ENCODE measurements around the gene PIGU. TPM values are rescaled to one million over a fixed set of nuclear protein-coding genes. Genes with fewer than 3 reads are reported as not detected.

The PIGU gene
- total RNA-seq, 1 donor from 2014 or later, result 40.1 TPM

DNA sequence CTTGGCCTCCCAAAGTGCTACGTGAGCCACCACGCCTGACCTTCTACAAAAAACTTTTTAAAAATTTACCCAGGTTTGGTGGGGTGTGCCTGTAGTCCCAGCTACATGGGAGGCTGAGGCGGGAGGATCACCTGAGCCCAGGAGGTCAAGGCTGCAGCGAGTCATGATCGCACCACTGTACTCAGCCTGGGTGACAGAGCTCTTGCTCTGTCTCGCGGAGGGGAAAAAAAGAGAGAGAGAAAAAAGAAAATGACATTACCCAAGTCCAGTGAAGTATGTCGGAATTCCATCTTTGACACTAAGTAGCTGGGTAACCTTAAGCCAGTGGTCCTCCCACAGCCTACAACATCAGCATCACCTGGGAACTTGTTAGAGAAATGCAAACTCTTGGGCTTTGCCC is 137.1 kb downstream of the PIGU start:
- Histone ChIP-seq H3K79me2 (ENCODE audit: low read depth) (no peaks in the 10 kb centered on the region), H2AFZ (replicated peaks) (no peak overlapping the region), H3K27me3 (peaks cover 5% of the 10 kb centered on the region), H3K4me3 (no peak overlapping the region), H3K9me3 (ENCODE audit: low read depth) (no peaks in the 10 kb centered on the region), H3F3A (ENCODE audit: low read depth) (peaks cover 13% of the 10 kb centered on the region), H3K4me1 (peaks cover 4% of the 10 kb centered on the region), H3K9ac (no peak overlapping the region), H4K20me1 (ENCODE audit: low read depth) (peaks cover 27% of the 10 kb centered on the region), H3K27ac (no peak overlapping the region), H3K4me2 (no peak overlapping the region), H3K36me3 (no peaks in the 10 kb centered on the region)
- no peak overlapping the region for H3K27ac Mint-ChIP-seq
- peaks cover 32% of the 10 kb centered on the region for H3K36me3 Mint-ChIP-seq
- H3K9me3 Mint-ChIP-seq, result no peaks in the 10 kb centered on the region
- peaks cover 6% of the 10 kb centered on the region for H3K27me3 Mint-ChIP-seq (ENCODE audit: insufficient read depth, low read depth)
- no peak overlapping the region for H3K4me3 Mint-ChIP-seq
- no peak for DNase-seq (ENCODE audit: low spot score)
- peaks cover 16% of the 10 kb centered on the region for H3K4me1 Mint-ChIP-seq
- TF ChIP-seq, protein P1, sequence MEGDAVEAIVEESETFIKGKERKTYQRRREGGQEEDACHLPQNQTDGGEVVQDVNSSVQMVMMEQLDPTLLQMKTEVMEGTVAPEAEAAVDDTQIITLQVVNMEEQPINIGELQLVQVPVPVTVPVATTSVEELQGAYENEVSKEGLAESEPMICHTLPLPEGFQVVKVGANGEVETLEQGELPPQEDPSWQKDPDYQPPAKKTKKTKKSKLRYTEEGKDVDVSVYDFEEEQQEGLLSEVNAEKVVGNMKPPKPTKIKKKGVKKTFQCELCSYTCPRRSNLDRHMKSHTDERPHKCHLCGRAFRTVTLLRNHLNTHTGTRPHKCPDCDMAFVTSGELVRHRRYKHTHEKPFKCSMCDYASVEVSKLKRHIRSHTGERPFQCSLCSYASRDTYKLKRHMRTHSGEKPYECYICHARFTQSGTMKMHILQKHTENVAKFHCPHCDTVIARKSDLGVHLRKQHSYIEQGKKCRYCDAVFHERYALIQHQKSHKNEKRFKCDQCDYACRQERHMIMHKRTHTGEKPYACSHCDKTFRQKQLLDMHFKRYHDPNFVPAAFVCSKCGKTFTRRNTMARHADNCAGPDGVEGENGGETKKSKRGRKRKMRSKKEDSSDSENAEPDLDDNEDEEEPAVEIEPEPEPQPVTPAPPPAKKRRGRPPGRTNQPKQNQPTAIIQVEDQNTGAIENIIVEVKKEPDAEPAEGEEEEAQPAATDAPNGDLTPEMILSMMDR (IDR thresholded peaks at IDR 0.05), result no peak
- no peak for TF ChIP-seq EZH2phosphoT487 (IDR thresholded peaks at IDR 0.05)
- no peak for TF ChIP-seq EZH2 (IDR thresholded peaks at IDR 0.05)

DNA sequence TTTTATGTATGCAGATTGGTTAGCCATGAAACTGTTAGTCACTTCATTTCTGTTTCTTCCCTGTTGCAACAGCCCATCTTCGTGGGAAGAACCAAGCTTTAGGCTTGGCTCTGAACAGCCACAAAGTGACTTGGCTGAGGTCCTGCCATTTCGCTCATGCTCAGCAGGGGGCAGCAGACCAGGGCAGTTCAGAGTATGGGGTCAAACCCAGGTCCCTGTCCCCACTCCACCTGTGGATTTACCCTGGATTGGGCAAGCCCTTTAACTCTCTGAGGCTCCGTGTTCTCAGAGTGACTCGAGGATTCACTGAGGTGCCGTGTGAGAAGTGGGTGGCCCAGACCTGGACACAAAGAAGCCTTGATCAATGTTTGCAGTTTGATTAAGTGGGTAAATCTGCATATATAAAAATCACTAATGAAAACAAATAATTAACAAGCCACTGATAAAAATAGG is 138.2 kb downstream of the PIGU start:
- no peaks in the 10 kb centered on the region for H3K9me3 Mint-ChIP-seq
- no peak overlapping the region for H3K4me3 Mint-ChIP-seq
- H3K4me2 ChIP-seq, result no peak overlapping the region
- no peaks in the 10 kb centered on the region for H3K4me1 ChIP-seq
- H3K4me3 ChIP-seq, result no peak overlapping the region
- TF ChIP-seq, protein P1 (IDR thresholded peaks at IDR 0.05), result peak; percentile 79
- TF ChIP-seq EZH2phosphoT487 (IDR thresholded peaks at IDR 0.05), result no peak
- H3F3A ChIP-seq (ENCODE audit: low read depth), result peaks cover 6% of the 10 kb centered on the region
- peaks cover 7% of the 10 kb centered on the region for H3K4me1 Mint-ChIP-seq
- no peak overlapping the region for H2AFZ ChIP-seq (replicated peaks)
- no peaks in the 10 kb centered on the region for H3K79me2 ChIP-seq (ENCODE audit: low read depth)
- no peak overlapping the region for H3K9ac ChIP-seq
- no peaks in the 10 kb centered on the region for H3K36me3 ChIP-seq
- peak; percentile 62 for DNase-seq (ENCODE audit: low spot score)
- H3K36me3 Mint-ChIP-seq, result peaks cover 38% of the 10 kb centered on the region
- H4K20me1 ChIP-seq (ENCODE audit: low read depth), result peaks cover 27% of the 10 kb centered on the region
- no peaks in the 10 kb centered on the region for H3K9me3 ChIP-seq (ENCODE audit: low read depth)
- H3K27me3 ChIP-seq, result no peaks in the 10 kb centered on the region
- no peak overlapping the region for H3K27ac Mint-ChIP-seq
- H3K27me3 Mint-ChIP-seq (ENCODE audit: insufficient read depth, low read depth), result peaks cover 4% of the 10 kb centered on the region
- no peak overlapping the region for H3K27ac ChIP-seq

DNA sequence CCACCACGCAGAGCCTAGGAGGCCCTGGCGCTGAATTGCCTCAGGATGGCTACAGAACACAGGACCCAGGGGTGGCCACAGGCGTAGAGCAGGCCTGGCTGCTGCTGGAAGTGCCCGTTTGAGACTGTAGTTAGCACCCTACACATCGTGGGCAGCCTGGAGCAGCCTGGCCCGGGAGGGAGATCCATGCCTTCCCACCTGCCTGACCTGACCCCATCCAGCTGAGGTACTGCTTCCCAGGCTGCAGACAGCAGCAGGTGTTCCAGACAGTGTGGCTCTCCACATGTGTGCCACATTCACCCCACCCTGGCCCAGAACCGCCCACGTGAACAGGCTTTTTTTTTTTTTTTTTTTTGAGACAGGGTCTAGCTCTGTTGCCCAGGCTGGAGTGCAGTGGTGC is 139.2 kb downstream of the PIGU start:
- Histone ChIP-seq H4K20me1 (ENCODE audit: low read depth) (peaks cover 38% of the 10 kb centered on the region), H3K9me3 (ENCODE audit: low read depth) (no peaks in the 10 kb centered on the region), H3K36me3 (no peaks in the 10 kb centered on the region), H3K4me1 (no peaks in the 10 kb centered on the region), H3K27ac (no peak overlapping the region), H3K9ac (no peak overlapping the region), H3K27me3 (no peaks in the 10 kb centered on the region), H2AFZ (replicated peaks) (no peak overlapping the region), H3K4me3 (no peak overlapping the region), H3K79me2 (ENCODE audit: low read depth) (no peaks in the 10 kb centered on the region), H3K4me2 (no peak overlapping the region), H3F3A (ENCODE audit: low read depth) (peaks cover 3% of the 10 kb centered on the region)
- no peak for TF ChIP-seq EZH2 (IDR thresholded peaks at IDR 0.05)
- TF ChIP-seq, protein P1 (IDR thresholded peaks at IDR 0.05), result no peak
- TF ChIP-seq EZH2phosphoT487 (IDR thresholded peaks at IDR 0.05), result no peak
- Mint-ChIP-seq H3K4me3 (no peak overlapping the region), H3K4me1 (peaks cover 6% of the 10 kb centered on the region), H3K27ac (no peak overlapping the region), H3K27me3 (ENCODE audit: insufficient read depth, low read depth) (peaks cover 4% of the 10 kb centered on the region), H3K9me3 (no peaks in the 10 kb centered on the region), H3K36me3 (peaks cover 37% of the 10 kb centered on the region)
- no peak for DNase-seq (ENCODE audit: low spot score)
